Right atrium auricular region (tissue), 2 donors: ENCODE data around the gene NPHP4. TPM values are rescaled to one million over a fixed set of nuclear protein-coding genes. Genes with fewer than 3 reads are reported as not detected.

Source experiments
- DNase-seq: peaks from one replicate; pipeline ENCODE4 v3.0.0-alpha.2; 2019; ENCODE audit warnings: low spot score
- H3K27ac ChIP-seq, 2 donors: fragments of 200-600 bp; sonication (generic); 1 replicate in 1 of 2; 2 replicates in 1 of 2; pipeline ENCODE4 v1.5.1; 2016 to 2019
- H3K27me3 ChIP-seq, 2 donors: fragments of 200-600 bp; sonication (generic); one replicate each; pipeline versions ENCODE4 v1.5.1 to v1.6.0; 2017 to 2019
- H3K36me3 ChIP-seq: fragments of 200-600 bp; sonication (generic); one replicate; pipeline ENCODE4 v1.5.1; 2016
- H3K4me1 ChIP-seq, 2 donors: fragments of 200-600 bp; sonication (generic); one replicate each; pipeline versions ENCODE4 v1.5.1 to v1.6.0; 2017 to 2019
- H3K4me3 ChIP-seq, 2 donors: fragments of 200-600 bp; sonication (generic); 1 replicate in 1 of 2; 2 replicates in 1 of 2; pipeline ENCODE4 v1.5.1; 2017 to 2019; ENCODE audit warnings: mild to moderate bottlenecking in 1 of 2, moderate library complexity in 1 of 2
- H3K9me3 ChIP-seq, 2 donors: fragments of 200-600 bp; sonication (generic); one replicate each; pipeline ENCODE4 v1.5.1; 2019
- CTCF ChIP-seq, 2 donors: fragments of 200-600 bp; sonication (generic); IDR thresholded peaks; one replicate each; pipeline ENCODE4 v1.5.1; 2019; ENCODE audit warnings: antibody characterized with exemption in 2 of 2
- total RNA-seq, 2 donors: library from RNA; depleted of rRNA; stranded (reverse); fragments of >200 nt; gene quantifications; one replicate each; pipeline ENCODE4 v1.1.0, GENCODE V29; 2016

NPHP4 gene
- total RNA-seq, 2 donors from 2014 or later: 3.0 to 4.3 TPM

- peaks cover 12% of the 10 kb centered on the region for H3K36me3 ChIP-seq
- no peak for DNase-seq
Measured at GRCh38 chr1:5861871-5862825, 130.1 kb downstream of the NPHP4 start.

GRCh38 chr1:5860277-5860676 lies 131.9 kb downstream of the NPHP4 start:
- Histone ChIP-seq H3K4me1 (no peaks in the 10 kb centered on the region), H3K36me3 (peaks cover 12% of the 10 kb centered on the region), H3K27me3 (no peaks in the 10 kb centered on the region), H3K9me3 (no peaks in the 10 kb centered on the region), H3K27ac (no peak overlapping the region), H3K4me3 (no peak overlapping the region)
- TF ChIP-seq CTCF (IDR thresholded peaks at IDR 0.05): no peak
- DNase-seq: no peak

More at GRCh38 chr1:5861871-5862825, 130.1 kb downstream of the NPHP4 start:
- H3K4me1 ChIP-seq: no peaks in the 10 kb centered on the region
- H3K27me3 ChIP-seq: no peaks in the 10 kb centered on the region
- no peak overlapping the region for H3K4me3 ChIP-seq
- H3K27ac ChIP-seq: no peak overlapping the region
- TF ChIP-seq CTCF (IDR thresholded peaks at IDR 0.05): no peak
- no peaks in the 10 kb centered on the region for H3K9me3 ChIP-seq

- Histone ChIP-seq H3K27ac (no peak overlapping the region), H3K27me3 (no peaks in the 10 kb centered on the region), H3K36me3 (peaks cover 12% of the 10 kb centered on the region), H3K4me1 (no peaks in the 10 kb centered on the region), H3K4me3 (no peak overlapping the region), H3K9me3 (no peaks in the 10 kb centered on the region)
- DNase-seq: no peak
- TF ChIP-seq CTCF (IDR thresholded peaks at IDR 0.05): no peak
Measured at GRCh38 chr1:5859766-5860165, 132.5 kb downstream of the NPHP4 start.

- Histone ChIP-seq H3K9me3 (no peaks in the 10 kb centered on the region), H3K4me1 (no peaks in the 10 kb centered on the region), H3K36me3 (peaks cover 12% of the 10 kb centered on the region), H3K27me3 (no peaks in the 10 kb centered on the region), H3K27ac (no peak overlapping the region), H3K4me3 (no peak overlapping the region)
- DNase-seq: no peak
- no peak for TF ChIP-seq CTCF (IDR thresholded peaks at IDR 0.05)
Measured at GRCh38 chr1:5858844-5859407, 133.3 kb downstream of the NPHP4 start.

- Histone ChIP-seq H3K4me3 (no peak overlapping the region), H3K4me1 (no peaks in the 10 kb centered on the region), H3K9me3 (no peaks in the 10 kb centered on the region), H3K36me3 (peaks cover 12% of the 10 kb centered on the region), H3K27me3 (no peaks in the 10 kb centered on the region), H3K27ac (no peak overlapping the region)
- no peak for DNase-seq
- TF ChIP-seq CTCF (IDR thresholded peaks at IDR 0.05): no peak
Measured at GRCh38 chr1:5858246-5858645, 134.0 kb downstream of the NPHP4 start.
